Karpas-422 (cell line): ENCODE measurements around the gene MAPKAPK2. TPM values are rescaled to one million over a fixed set of nuclear protein-coding genes. Genes with fewer than 3 reads are reported as not detected.

Experiments
- DNase-seq: peaks from one replicate; pipeline ENCODE4 v3.0.0-alpha.2; 2015
- H2AFZ ChIP-seq: fragments of 200-600 bp; sonication (generic); 2 replicates; pipeline ENCODE4 v1.6.1; 2014; ENCODE audit warnings: antibody characterized with exemption, low read length, mixed read lengths
- H3K27ac ChIP-seq: fragments of 200-600 bp; sonication (generic); 2 replicates; pipeline ENCODE4 v1.5.1; 2014; ENCODE audit warnings: mild to moderate bottlenecking, low read length, moderate library complexity
- H3K27me3 ChIP-seq: fragments of 200-600 bp; sonication (generic); 2 replicates; pipeline ENCODE4 v1.6.1; 2014; ENCODE audit warnings: low read length, mixed read lengths
- H3K36me3 ChIP-seq: fragments of 200-600 bp; sonication (generic); 2 replicates; pipeline ENCODE4 v1.6.1; 2014; ENCODE audit warnings: low read length, mixed read lengths; ENCODE audit not compliant: insufficient read depth
- H3K4me1 ChIP-seq: fragments of 200-600 bp; sonication (generic); 2 replicates; pipeline ENCODE4 v1.6.1; 2014; ENCODE audit warnings: mild to moderate bottlenecking, low read length, mixed read lengths
- H3K4me2 ChIP-seq: fragments of 200-600 bp; sonication (generic); 2 replicates; pipeline ENCODE4 v1.6.1; 2014; ENCODE audit warnings: low read length, low read depth, mild to moderate bottlenecking; ENCODE audit not compliant: poor library complexity, severe bottlenecking
- H3K4me3 ChIP-seq: fragments of 200-600 bp; sonication (generic); 2 replicates; pipeline ENCODE4 v1.5.1; 2014; ENCODE audit warnings: mild to moderate bottlenecking, antibody characterized with exemption, low read length, mixed read lengths
- H3K79me2 ChIP-seq: fragments of 200-600 bp; sonication (generic); 2 replicates; pipeline ENCODE4 v1.6.1; 2014; ENCODE audit warnings: mild to moderate bottlenecking, low read length, mixed read lengths
- H3K9ac ChIP-seq: fragments of 200-600 bp; sonication (generic); 2 replicates; pipeline ENCODE4 v1.6.0; 2014; ENCODE audit warnings: low read length
- H3K9me2 ChIP-seq: fragments of 200-600 bp; sonication (generic), shearing (Covaris generic); replicated peaks from 2 replicates; pipeline ENCODE4 v1.6.0; 2014; ENCODE audit warnings: mild to moderate bottlenecking, low read length, moderate library complexity; ENCODE audit not compliant: insufficient read depth
- H3K9me3 ChIP-seq: fragments of 300-700, 200-600 bp; sonication (generic); 2 replicates; pipeline ENCODE4 v1.6.1; 2014; ENCODE audit warnings: low read length, mixed read lengths
- H4K20me1 ChIP-seq: fragments of 200-600 bp; sonication (generic); 2 replicates; pipeline ENCODE4 v1.6.1; 2014; ENCODE audit warnings: mild to moderate bottlenecking, antibody characterized with exemption, low read length, low read depth; ENCODE audit not compliant: insufficient read depth
- total RNA-seq: library from RNA; depleted of rRNA; stranded (reverse); fragments of >200 nt; shearing (Covaris generic); gene quantifications from 2 replicates; pipeline ENCODE4 v1.2.3, GENCODE V29; 2014; ENCODE audit warnings: low replicate concordance

MAPKAPK2 gene
- total RNA-seq, 1 experiment from 2014 or later, result 19.8 TPM

DNA sequence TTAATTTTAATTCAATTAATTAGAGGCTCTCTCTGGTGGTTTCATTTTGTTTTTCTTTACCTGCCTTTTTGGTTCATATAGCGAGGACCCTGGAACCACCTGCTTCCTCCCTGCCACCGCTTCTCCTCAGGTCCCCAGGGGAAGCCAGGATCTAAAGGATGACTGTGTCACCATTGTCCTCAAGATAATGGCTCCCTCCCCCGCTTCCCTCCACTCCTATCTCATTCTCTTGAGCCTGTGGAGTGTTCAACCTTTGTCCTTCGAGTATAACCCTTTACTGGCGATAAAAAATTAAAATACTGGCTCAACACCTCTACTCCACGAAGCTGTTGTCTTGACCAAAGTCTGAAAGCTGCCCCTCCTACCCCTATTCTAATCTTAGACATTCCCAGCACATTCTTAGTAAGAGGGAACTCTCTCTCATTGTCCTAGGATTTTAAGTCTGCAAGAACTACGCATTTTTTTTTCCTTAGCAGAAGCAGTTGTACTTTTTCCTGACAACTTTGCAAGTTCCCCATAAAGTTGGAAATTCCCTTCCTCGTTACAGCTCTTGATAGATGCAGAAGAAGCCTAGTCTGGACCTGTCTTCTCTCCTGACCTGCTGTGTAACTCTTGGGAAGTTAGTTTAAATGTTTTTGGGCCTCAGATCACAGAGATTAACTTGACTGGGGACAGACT is 12.6 kb upstream of the MAPKAPK2 start:
- Histone ChIP-seq H3K27ac (no peak overlapping the region), H3K79me2 (no peaks in the 10 kb centered on the region), H3K9ac (no peak overlapping the region), H3K9me2 (no peaks in the 10 kb centered on the region), H3K36me3 (no peaks in the 10 kb centered on the region), H3K4me3 (no peak overlapping the region), H4K20me1 (peaks cover 7% of the 10 kb centered on the region; the same call in 1 of the 2 replicates), H2AFZ (no peak overlapping the region), H3K27me3 (no peaks in the 10 kb centered on the region), H3K9me3 (no peaks in the 10 kb centered on the region), H3K4me1 (peaks cover 27% of the 10 kb centered on the region), H3K4me2 (peak overlapping the region; percentile 41)
- no peak for DNase-seq

DNA sequence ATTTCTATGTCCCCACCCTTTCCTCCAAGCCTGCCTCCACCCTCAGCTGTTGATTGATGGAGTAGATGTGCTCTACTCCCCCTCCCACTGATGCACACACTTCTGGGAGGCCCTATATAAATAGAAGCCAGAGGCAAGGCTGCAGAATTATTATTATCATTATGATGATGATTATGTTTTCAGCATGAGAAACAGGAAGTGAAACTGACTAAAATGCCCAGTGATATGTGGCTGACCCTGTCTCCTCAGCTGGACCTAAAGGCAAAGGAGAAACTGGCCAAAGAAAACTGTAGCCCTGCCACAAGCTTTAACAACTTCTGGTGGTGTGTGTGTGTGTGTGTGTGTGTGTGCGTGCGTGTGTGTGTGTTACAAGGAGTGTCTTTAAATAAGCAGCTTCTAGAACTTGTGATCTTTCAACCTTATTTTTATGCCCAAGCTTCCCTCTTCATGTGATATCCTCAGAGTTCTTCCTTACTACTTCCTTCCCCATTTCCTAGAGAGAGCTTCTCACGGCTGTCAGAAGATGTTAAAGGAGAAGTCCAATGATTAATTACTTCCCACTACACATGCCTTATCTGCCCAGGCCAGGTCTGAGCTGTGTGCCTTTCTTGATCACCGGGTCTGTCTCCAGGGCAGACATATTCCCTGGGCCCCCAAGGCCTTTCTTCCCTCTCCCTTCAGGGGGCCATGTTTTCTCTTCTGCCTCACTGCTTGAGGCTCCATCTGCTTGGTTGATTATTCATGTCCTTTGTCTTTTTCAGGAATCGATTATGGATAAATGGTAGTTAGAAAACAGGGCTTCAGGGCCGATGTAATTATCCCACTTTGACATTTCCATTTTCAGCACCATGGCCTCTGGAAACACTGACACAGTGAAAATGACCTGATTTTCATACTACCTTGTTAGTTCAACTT is 11.6 kb upstream of the MAPKAPK2 start:
- no peak overlapping the region for H3K9ac ChIP-seq
- no peak overlapping the region for H3K4me3 ChIP-seq
- H3K4me1 ChIP-seq, result peaks cover 27% of the 10 kb centered on the region
- H3K27me3 ChIP-seq, result no peaks in the 10 kb centered on the region
- H2AFZ ChIP-seq, result no peak overlapping the region
- H3K79me2 ChIP-seq, result no peaks in the 10 kb centered on the region
- H3K9me3 ChIP-seq, result no peaks in the 10 kb centered on the region
- DNase-seq, result peak; percentile 66
- peak overlapping the region; percentile 41 for H3K4me2 ChIP-seq
- H3K9me2 ChIP-seq, result no peaks in the 10 kb centered on the region
- H4K20me1 ChIP-seq, result peaks cover 7% of the 10 kb centered on the region; the same call in 1 of the 2 replicates
- no peak overlapping the region for H3K27ac ChIP-seq
- no peaks in the 10 kb centered on the region for H3K36me3 ChIP-seq

DNA sequence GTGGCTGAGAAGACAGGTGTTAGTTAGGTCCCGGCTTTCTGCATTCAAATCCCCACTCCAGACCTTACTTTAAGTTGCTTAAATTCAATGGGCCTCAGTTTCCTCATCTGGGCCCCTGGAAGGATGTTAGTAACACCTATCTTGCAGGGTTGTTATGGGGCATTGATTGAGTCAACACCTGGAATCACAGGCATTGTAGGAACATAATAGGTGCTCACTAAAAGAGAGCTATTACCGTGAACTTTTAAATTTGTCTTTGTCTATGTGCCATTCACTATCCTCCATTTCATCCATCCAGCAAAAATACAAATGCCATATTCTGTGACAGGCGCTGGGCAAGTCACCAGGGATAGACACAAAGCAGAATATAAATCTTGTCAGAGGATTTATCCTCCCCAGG is 10.5 kb upstream of the MAPKAPK2 start:
- Histone ChIP-seq H3K36me3 (no peaks in the 10 kb centered on the region), H4K20me1 (peaks cover 10% of the 10 kb centered on the region; the same call in 1 of the 2 replicates), H3K79me2 (no peaks in the 10 kb centered on the region), H3K27ac (no peak overlapping the region), H3K27me3 (no peaks in the 10 kb centered on the region), H3K9me2 (no peaks in the 10 kb centered on the region), H3K9ac (no peak overlapping the region), H3K4me3 (no peak overlapping the region), H3K9me3 (no peaks in the 10 kb centered on the region), H3K4me1 (peaks cover 38% of the 10 kb centered on the region), H2AFZ (no peak overlapping the region), H3K4me2 (no peak overlapping the region)
- DNase-seq, result no peak

DNA sequence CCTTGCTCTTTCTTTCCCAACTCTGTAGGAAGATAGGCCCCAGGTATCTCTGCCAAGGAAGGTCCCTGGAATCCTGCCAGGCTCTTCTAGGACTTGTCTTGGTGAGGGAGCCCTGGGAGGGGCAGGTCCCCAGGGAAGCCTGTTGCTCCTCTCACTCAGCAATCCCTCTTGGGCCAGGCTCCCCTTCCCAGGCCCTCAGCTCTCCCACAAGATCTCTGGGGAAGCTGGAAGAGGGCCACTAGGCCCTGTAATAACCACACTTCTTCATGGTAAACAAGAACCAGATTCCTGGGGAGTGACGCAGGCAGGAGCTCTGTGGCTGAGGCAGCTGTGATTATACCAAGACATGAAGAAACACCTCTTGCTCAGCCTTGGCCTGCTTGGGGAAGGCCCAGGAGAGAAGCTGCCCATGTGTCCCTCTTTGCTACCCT is 9.9 kb upstream of the MAPKAPK2 start:
- no peak overlapping the region for H3K4me2 ChIP-seq
- peaks cover 43% of the 10 kb centered on the region for H3K4me1 ChIP-seq
- no peaks in the 10 kb centered on the region for H3K9me3 ChIP-seq
- DNase-seq, result no peak
- H3K4me3 ChIP-seq, result no peak overlapping the region
- no peaks in the 10 kb centered on the region for H3K36me3 ChIP-seq
- H4K20me1 ChIP-seq, result peaks cover 10% of the 10 kb centered on the region; the same call in 1 of the 2 replicates
- H3K79me2 ChIP-seq, result no peaks in the 10 kb centered on the region
- no peaks in the 10 kb centered on the region for H3K9me2 ChIP-seq
- H3K27me3 ChIP-seq, result no peaks in the 10 kb centered on the region
- H3K27ac ChIP-seq, result no peak overlapping the region
- no peak overlapping the region for H2AFZ ChIP-seq
- H3K9ac ChIP-seq, result no peak overlapping the region

DNA sequence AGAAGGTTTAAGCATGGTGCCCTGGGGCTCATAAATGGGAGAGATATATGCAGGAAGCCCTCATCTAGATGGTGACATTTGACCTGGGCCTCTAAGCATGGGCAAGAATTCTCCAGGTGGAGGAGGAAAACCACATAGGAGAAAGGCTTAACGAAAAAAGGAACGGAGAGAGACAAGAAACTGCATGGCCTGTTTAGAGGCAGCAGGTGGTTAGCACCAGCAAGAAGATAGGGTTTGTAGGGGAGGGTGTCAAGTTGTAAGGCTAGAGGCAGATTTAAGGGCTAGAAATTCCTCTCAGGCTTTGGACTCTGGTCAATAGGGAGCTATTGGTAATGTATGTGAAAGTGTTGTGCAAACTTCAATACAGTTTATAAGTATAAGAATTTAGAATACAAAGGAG is 8.2 kb upstream of the MAPKAPK2 start:
- H3K4me2 ChIP-seq, result no peak overlapping the region
- H3K27ac ChIP-seq, result no peak overlapping the region
- H3K9ac ChIP-seq, result no peak overlapping the region
- H3K36me3 ChIP-seq, result no peaks in the 10 kb centered on the region
- H4K20me1 ChIP-seq, result peaks cover 10% of the 10 kb centered on the region; the same call in 1 of the 2 replicates
- H3K27me3 ChIP-seq, result no peaks in the 10 kb centered on the region
- H3K9me3 ChIP-seq, result no peaks in the 10 kb centered on the region
- DNase-seq, result no peak
- no peaks in the 10 kb centered on the region for H3K9me2 ChIP-seq
- peaks cover 61% of the 10 kb centered on the region for H3K4me1 ChIP-seq
- no peak overlapping the region for H3K4me3 ChIP-seq
- no peak overlapping the region for H2AFZ ChIP-seq
- no peaks in the 10 kb centered on the region for H3K79me2 ChIP-seq

DNA sequence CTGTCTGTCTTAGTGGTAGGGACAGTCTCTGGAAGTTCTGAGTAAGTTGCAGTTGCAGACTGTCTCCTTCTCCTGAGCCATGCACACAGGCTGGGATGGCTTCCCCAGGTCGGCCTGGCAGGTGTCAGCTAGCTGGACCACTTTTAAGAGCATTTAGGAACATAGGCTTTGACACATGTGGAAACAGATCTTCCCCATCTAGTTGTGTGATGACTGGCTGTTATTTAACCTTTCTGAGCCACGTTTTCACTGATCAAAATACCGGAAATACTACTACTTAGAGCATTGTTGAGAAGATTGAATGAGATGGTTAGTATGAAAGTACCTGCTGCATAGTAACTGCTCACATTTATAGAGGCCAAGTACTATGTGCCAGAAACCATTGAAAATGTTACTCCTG is 6.2 kb upstream of the MAPKAPK2 start:
- DNase-seq, result peak; percentile 41
- Histone ChIP-seq H3K9ac (no peak overlapping the region), H3K36me3 (no peaks in the 10 kb centered on the region), H3K4me1 (peaks cover 63% of the 10 kb centered on the region), H3K79me2 (no peaks in the 10 kb centered on the region), H3K27ac (no peak overlapping the region), H2AFZ (no peak overlapping the region), H3K9me3 (no peaks in the 10 kb centered on the region), H3K27me3 (no peaks in the 10 kb centered on the region), H3K9me2 (no peaks in the 10 kb centered on the region), H4K20me1 (peaks cover 5% of the 10 kb centered on the region; the same call in 1 of the 2 replicates), H3K4me2 (no peak overlapping the region), H3K4me3 (no peak overlapping the region)

DNA sequence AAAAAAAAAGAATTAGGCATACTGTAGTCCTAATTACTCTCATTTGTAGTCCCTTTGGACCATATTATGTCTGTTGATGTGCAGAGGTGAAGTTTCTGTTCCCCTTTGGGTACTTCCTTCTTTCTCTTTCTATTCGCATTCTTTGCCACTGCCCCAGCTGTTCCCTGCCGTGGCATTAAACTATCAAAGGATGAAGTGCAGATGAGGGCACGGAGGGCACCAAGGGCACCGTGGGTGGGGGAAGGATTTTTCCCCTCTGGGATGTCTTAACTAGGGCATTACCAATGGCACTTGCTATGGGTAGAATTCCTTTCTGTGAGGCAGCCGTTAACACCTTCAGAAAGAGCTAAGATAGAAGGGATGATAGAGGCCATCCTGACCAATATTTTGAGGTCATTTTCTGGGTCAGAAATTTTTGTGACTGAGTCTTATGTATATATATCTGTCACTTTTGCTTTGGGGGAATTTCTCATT is 4.9 kb upstream of the MAPKAPK2 start:
- H3K4me3 ChIP-seq, result peak overlapping the region; percentile 54
- H2AFZ ChIP-seq, result no peak overlapping the region
- H3K9me2 ChIP-seq, result no peaks in the 10 kb centered on the region
- peaks cover 3% of the 10 kb centered on the region; the same call in 1 of the 2 replicates for H4K20me1 ChIP-seq
- no peaks in the 10 kb centered on the region for H3K36me3 ChIP-seq
- H3K4me1 ChIP-seq, result peaks cover 72% of the 10 kb centered on the region
- DNase-seq, result peak; percentile 93
- H3K9ac ChIP-seq, result no peak overlapping the region
- peak overlapping the region; percentile 60 for H3K27ac ChIP-seq
- H3K9me3 ChIP-seq, result no peaks in the 10 kb centered on the region
- H3K27me3 ChIP-seq, result no peaks in the 10 kb centered on the region
- peak overlapping the region; percentile 87 for H3K4me2 ChIP-seq
- H3K79me2 ChIP-seq, result no peaks in the 10 kb centered on the region

DNA sequence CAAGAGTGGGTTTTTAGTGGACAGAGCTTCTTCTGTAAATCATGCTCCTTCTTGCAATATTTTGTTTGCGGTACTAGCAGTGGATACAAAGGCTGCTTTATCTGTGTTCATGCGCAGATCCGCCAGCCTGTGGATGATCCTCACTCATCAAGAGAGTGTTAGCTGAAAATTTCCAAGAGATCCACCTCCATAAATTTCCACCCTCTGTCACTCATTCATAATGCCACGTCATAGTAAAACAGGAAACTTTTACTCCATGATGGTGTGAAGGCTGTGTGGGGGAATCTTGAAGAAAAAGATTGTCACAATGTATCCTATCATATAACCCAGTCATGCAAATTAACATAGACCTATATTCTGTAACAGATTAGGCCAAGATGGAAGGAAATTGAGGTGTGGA is 4.4 kb upstream of the MAPKAPK2 start:
- Histone ChIP-seq H2AFZ (no peak overlapping the region), H3K9me3 (no peaks in the 10 kb centered on the region), H4K20me1 (peaks cover 3% of the 10 kb centered on the region; the same call in 1 of the 2 replicates), H3K27me3 (no peaks in the 10 kb centered on the region), H3K4me1 (peaks cover 72% of the 10 kb centered on the region), H3K27ac (peak overlapping the region; percentile 60), H3K9ac (no peak overlapping the region), H3K9me2 (no peaks in the 10 kb centered on the region), H3K36me3 (no peaks in the 10 kb centered on the region), H3K4me3 (peak overlapping the region; percentile 54), H3K4me2 (peak overlapping the region; percentile 87), H3K79me2 (no peaks in the 10 kb centered on the region)
- no peak for DNase-seq
